SK-N-SH treated with all-trans-retinoic acid at 6 μM for 48 hours (cell line): ENCODE measurements around the gene ANAPC4.

Experiments used
- ARNTL ChIP-seq: fragments of 450-650 bp; formaldehyde crosslinking; IDR thresholded peaks from 2 replicates; pipeline ENCODE4 v1.5.0; 2020; ENCODE audit warnings: low read depth, mild to moderate bottlenecking, moderate library complexity, borderline replicate concordance
- OSR1 ChIP-seq: fragments of 250-450 bp; sonication (Bioruptor Pico); IDR thresholded peaks from 2 replicates; pipeline ENCODE4 v1.8.0; 2022; ENCODE audit warnings: moderate library complexity, mild to moderate bottlenecking, inconsistent platforms
- TF ChIP-seq, protein P1 (sequence below): fragments of 250-450 bp; sonication (Bioruptor Pico); IDR thresholded peaks from 2 replicates; pipeline ENCODE4 v1.5.0; 2020; ENCODE audit warnings: mild to moderate bottlenecking, moderate library complexity

DNA sequence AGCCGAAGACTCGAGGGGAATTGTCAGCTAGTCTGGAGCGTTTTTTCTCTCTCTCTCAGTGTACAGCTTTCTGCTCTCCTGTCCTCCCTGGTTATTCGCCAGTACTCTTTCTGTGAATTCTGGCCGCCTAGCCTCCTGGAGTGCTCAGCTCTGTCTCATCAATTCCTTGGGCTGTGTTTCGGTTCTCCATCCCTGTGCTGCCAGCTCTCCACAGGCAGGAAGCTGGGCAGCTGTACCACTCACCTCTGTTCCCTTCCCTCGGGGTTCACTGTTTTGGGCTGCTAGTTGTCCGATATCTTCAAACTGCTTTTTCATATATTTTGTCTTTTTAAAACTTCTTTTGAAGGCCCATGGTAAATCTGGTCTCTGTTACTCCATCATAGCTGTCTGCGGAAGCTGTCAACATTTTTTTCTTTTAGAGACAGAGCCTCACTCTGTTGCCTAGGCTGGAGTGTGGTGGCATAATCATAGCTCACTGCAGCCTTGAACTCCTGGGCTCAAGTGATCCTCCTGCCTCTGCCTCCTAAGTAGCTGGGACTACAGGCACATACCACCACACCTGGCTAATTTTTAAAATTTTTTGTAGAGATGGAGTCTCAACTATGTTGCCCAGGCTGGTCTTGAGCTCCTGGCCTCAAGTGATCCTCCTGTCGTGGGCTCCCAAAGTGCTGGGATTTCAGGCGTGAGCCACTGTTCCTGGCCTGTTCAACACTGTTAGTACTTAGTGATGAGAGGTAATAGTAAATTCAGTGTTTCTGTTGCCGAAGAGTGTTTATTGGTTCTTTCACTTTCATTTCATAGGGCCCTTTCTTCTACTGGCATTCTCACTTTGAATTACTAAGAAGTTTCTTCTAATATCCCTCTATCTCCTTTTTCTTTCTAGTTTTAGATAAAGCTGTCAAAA lies 45.9 kb upstream of the ANAPC4 start:
- TF ChIP-seq ARNTL (CRISPR knock-in tag), result no peak
- TF ChIP-seq, protein P1, sequence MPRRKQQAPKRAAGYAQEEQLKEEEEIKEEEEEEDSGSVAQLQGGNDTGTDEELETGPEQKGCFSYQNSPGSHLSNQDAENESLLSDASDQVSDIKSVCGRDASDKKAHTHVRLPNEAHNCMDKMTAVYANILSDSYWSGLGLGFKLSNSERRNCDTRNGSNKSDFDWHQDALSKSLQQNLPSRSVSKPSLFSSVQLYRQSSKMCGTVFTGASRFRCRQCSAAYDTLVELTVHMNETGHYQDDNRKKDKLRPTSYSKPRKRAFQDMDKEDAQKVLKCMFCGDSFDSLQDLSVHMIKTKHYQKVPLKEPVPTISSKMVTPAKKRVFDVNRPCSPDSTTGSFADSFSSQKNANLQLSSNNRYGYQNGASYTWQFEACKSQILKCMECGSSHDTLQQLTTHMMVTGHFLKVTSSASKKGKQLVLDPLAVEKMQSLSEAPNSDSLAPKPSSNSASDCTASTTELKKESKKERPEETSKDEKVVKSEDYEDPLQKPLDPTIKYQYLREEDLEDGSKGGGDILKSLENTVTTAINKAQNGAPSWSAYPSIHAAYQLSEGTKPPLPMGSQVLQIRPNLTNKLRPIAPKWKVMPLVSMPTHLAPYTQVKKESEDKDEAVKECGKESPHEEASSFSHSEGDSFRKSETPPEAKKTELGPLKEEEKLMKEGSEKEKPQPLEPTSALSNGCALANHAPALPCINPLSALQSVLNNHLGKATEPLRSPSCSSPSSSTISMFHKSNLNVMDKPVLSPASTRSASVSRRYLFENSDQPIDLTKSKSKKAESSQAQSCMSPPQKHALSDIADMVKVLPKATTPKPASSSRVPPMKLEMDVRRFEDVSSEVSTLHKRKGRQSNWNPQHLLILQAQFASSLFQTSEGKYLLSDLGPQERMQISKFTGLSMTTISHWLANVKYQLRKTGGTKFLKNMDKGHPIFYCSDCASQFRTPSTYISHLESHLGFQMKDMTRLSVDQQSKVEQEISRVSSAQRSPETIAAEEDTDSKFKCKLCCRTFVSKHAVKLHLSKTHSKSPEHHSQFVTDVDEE (CRISPR knock-in tag), result no peak
- TF ChIP-seq OSR1 (CRISPR knock-in tag), result no peak
